ENCODE data around the gene MEGF8. TPM values are rescaled to one million over a fixed set of nuclear protein-coding genes. Genes with fewer than 3 reads are reported as not detected.

The MEGF8 gene
- total and polyA plus RNA-seq, 10 of the 15 experiments (the other 5 are each of a cell fraction or from before 2014, with no cell fraction given) = 0.43 to 12.8 (median 2.7) TPM

DNA sequence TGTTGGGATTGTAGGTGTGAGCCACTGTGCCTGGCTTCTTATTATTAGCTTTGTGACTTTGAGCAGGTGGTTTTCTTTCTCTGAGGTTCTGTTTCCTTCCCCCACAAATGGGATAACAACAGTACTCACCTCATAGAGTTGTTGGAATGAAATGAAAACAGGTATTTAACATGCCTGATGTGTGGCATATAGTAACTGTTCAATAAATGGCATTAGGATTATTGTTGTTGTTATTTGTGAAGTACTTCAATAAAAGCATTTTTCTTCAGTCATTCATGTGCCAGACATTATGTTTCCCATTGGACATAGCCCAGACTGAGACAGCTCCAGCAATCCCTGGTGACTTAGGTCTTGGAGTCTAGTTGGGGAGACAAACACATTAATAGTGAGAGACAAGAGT lies 1.5 kb downstream of the MEGF8 start:
- Histone ChIP-seq H2AFZ (ENCODE audit: control insufficient read depth, low read depth, low read length) (no peak overlapping the region), H3K4me1 (ENCODE audit: control insufficient read depth, insufficient read depth, low read length) (peaks cover 7% of the 10 kb centered on the region), H3K9me3 (replicated peaks; ENCODE audit: control insufficient read depth, insufficient read depth, low read length) (no peaks in the 10 kb centered on the region), H3K4me3 (peak overlapping the region; percentile 93; the same call in 1 of the 2 replicates), H3K36me3 (ENCODE audit: control insufficient read depth in 2 of 2, insufficient read depth in 2 of 2, low read length in 1 of 2) (no peaks in the 10 kb centered on the region), H3K27me3 (replicated peaks in 1 of 2; ENCODE audit: control insufficient read depth in 2 of 2, insufficient read depth in 2 of 2, low read length in 1 of 2) (peaks cover 3 to 4% of the 10 kb centered on the region in 2 experiments; a peak in 2 of 4 replicates), H3K4me2 (ENCODE audit: control insufficient read depth, insufficient read depth) (peak overlapping the region; percentile 91), H3K9ac (ENCODE audit: control insufficient read depth, insufficient read depth, low read length) (no peak overlapping the region), H3K27ac (ENCODE audit: control insufficient read depth, insufficient read depth) (no peak overlapping the region), H4K20me1 (ENCODE audit: control insufficient read depth, insufficient read depth) (no peaks in the 10 kb centered on the region), H3K79me2 (ENCODE audit: control insufficient read depth, insufficient read depth, low read length) (peaks cover 13% of the 10 kb centered on the region)
- intact Hi-C loops (cut with micrococcal nuclease; ENCODE audit: unreplicated experiment) = loop anchor here (5.0 to 10.0 kb wide), 2 partner anchors 95 to 222 kb away; no protein-coding TSS in a partner anchor
- ChIA-PET POLR2A (interaction anchor here (1.0 kb wide), 1 partner anchor 251 kb away, joined by 3 read pairs; the partner anchor contains the start of gene ZNF574), CTCF (interaction anchor here (0.7 to 2.9 kb wide), 4 partner anchors 14 to 203 kb away, joined by 3 to 11 read pairs (median 5); no protein-coding TSS in a partner anchor), RAD21 (ENCODE audit: unreplicated experiment) (no interaction called here), SMC1A (ENCODE audit: uncharacterized antibody, unreplicated experiment) (interaction anchor here (1.5 kb wide), 1 partner anchor 32 kb away, joined by 3 read pairs; no protein-coding TSS in a partner anchor)
- FAIRE-seq (no peak), DNase-seq (ENCODE audit: low read depth, low spot score) (no peak), ATAC-seq (no peak)
- in situ Hi-C loops (cut with MboI) = no loop called here
- no TSS peak for BruUV-seq (replicated peaks)
- TF ChIP-seq ASH2L (IDR thresholded peaks at IDR 0.05; ENCODE audit: borderline replicate concordance, low read depth) (no peak), RBBP5 (conservative IDR thresholded peaks at IDR 0.05) (no peak), CEBPB (IDR thresholded peaks at IDR 0.05; ENCODE audit: borderline replicate concordance in 1 of 2, low read depth in 2 of 2, low read length in 2 of 2) (no peak), STAT3 (IDR thresholded peaks at IDR 0.05; ENCODE audit: low read depth, low read length) (no peak), MEF2B (IDR thresholded peaks at IDR 0.05; ENCODE audit: partially characterized antibody, poor library complexity, severe bottlenecking) (no peak), NFYB (IDR thresholded peaks at IDR 0.05; ENCODE audit: insufficient read depth, low read depth, low read length) (no peak), NR2C1 (IDR thresholded peaks at IDR 0.05) (no peak)
- TF ChIP-seq, protein P1, sequence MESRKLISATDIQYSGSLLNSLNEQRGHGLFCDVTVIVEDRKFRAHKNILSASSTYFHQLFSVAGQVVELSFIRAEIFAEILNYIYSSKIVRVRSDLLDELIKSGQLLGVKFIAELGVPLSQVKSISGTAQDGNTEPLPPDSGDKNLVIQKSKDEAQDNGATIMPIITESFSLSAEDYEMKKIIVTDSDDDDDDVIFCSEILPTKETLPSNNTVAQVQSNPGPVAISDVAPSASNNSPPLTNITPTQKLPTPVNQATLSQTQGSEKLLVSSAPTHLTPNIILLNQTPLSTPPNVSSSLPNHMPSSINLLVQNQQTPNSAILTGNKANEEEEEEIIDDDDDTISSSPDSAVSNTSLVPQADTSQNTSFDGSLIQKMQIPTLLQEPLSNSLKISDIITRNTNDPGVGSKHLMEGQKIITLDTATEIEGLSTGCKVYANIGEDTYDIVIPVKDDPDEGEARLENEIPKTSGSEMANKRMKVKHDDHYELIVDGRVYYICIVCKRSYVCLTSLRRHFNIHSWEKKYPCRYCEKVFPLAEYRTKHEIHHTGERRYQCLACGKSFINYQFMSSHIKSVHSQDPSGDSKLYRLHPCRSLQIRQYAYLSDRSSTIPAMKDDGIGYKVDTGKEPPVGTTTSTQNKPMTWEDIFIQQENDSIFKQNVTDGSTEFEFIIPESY (IDR thresholded peaks at IDR 0.05) = no peak
- TF ChIP-seq, protein P2, sequence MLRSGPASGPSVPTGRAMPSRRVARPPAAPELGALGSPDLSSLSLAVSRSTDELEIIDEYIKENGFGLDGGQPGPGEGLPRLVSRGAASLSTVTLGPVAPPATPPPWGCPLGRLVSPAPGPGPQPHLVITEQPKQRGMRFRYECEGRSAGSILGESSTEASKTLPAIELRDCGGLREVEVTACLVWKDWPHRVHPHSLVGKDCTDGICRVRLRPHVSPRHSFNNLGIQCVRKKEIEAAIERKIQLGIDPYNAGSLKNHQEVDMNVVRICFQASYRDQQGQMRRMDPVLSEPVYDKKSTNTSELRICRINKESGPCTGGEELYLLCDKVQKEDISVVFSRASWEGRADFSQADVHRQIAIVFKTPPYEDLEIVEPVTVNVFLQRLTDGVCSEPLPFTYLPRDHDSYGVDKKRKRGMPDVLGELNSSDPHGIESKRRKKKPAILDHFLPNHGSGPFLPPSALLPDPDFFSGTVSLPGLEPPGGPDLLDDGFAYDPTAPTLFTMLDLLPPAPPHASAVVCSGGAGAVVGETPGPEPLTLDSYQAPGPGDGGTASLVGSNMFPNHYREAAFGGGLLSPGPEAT (IDR thresholded peaks at IDR 0.05; ENCODE audit: low read depth) = no peak
- TF ChIP-seq, protein P3, sequence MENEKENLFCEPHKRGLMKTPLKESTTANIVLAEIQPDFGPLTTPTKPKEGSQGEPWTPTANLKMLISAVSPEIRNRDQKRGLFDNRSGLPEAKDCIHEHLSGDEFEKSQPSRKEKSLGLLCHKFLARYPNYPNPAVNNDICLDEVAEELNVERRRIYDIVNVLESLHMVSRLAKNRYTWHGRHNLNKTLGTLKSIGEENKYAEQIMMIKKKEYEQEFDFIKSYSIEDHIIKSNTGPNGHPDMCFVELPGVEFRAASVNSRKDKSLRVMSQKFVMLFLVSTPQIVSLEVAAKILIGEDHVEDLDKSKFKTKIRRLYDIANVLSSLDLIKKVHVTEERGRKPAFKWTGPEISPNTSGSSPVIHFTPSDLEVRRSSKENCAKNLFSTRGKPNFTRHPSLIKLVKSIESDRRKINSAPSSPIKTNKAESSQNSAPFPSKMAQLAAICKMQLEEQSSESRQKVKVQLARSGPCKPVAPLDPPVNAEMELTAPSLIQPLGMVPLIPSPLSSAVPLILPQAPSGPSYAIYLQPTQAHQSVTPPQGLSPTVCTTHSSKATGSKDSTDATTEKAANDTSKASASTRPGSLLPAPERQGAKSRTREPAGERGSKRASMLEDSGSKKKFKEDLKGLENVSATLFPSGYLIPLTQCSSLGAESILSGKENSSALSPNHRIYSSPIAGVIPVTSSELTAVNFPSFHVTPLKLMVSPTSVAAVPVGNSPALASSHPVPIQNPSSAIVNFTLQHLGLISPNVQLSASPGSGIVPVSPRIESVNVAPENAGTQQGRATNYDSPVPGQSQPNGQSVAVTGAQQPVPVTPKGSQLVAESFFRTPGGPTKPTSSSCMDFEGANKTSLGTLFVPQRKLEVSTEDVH (IDR thresholded peaks at IDR 0.05; ENCODE audit: low read depth, partially characterized antibody) = no peak
- TF ChIP-seq, protein P4, sequence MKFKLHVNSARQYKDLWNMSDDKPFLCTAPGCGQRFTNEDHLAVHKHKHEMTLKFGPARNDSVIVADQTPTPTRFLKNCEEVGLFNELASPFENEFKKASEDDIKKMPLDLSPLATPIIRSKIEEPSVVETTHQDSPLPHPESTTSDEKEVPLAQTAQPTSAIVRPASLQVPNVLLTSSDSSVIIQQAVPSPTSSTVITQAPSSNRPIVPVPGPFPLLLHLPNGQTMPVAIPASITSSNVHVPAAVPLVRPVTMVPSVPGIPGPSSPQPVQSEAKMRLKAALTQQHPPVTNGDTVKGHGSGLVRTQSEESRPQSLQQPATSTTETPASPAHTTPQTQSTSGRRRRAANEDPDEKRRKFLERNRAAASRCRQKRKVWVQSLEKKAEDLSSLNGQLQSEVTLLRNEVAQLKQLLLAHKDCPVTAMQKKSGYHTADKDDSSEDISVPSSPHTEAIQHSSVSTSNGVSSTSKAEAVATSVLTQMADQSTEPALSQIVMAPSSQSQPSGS (IDR thresholded peaks at IDR 0.05; ENCODE audit: low read length) = no peak

All from GM12878 (cell line).